ENCODE results near the gene PP2D1.
A peak's percentile ranks its signal among the peaks of the same experiment; 100 is the strongest.

Gene PP2D1

GRCh38 chr3:19947549-19948225 lies 64.4 kb downstream of the PP2D1 start:
- Histone ChIP-seq H3K4me1 (ENCODE audit: insufficient read depth, insufficient read length) (no peaks in the 10 kb centered on the region), H3K27me3 (ENCODE audit: insufficient read depth, insufficient read length) (no peaks in the 10 kb centered on the region), H3K4me3 (ENCODE audit: insufficient read length, low read depth) (peak overlapping the region; percentile 95), H3K9me3 (ENCODE audit: insufficient read depth, low read length) (0 out of 2 replicates have a peak, but pooled peaks cover 3% of the 10 kb centered on the region), H3K36me3 (ENCODE audit: insufficient read depth, insufficient read length, low read length) (peaks cover 28% of the 10 kb centered on the region), H3K9ac (ENCODE audit: insufficient read length, low read depth) (peak overlapping the region; percentile 94)
- DNase-seq (ENCODE audit: low read depth, low spot score): peak; percentile 23
- TF ChIP-seq YY1 (IDR thresholded peaks at IDR 0.05; ENCODE audit: insufficient read depth, insufficient read length): peak; percentile 63
- TF ChIP-seq ZNF274 (IDR thresholded peaks at IDR 0.05; ENCODE audit: low read depth, low read length): no peak

GRCh38 chr3:19946832-19947548 lies 65.1 kb downstream of the PP2D1 start, which contains the start of gene RAB5A:
TSS of gene RAB5A (plus strand) at chr3:19947097. CDS start at chr3:19950899, 3,802 bp downstream.
- Histone ChIP-seq H3K4me3 (ENCODE audit: insufficient read length, low read depth) (peak within 1 kb of the TSS; percentile 95), H3K9ac (ENCODE audit: insufficient read length, low read depth) (peak within 1 kb of the TSS; percentile 94), H3K27me3 (ENCODE audit: insufficient read depth, insufficient read length) (no peaks in the 10 kb centered on the region), H3K9me3 (ENCODE audit: insufficient read depth, low read length) (0 out of 2 replicates have a peak, but pooled peaks cover 4% of the 10 kb centered on the region), H3K36me3 (ENCODE audit: insufficient read depth, insufficient read length, low read length) (peaks cover 21% of the 10 kb centered on the region), H3K4me1 (ENCODE audit: insufficient read depth, insufficient read length) (no peaks in the 10 kb centered on the region)
- peak; percentile 98 for DNase-seq (ENCODE audit: low read depth, low spot score)
- TF ChIP-seq YY1 (IDR thresholded peaks at IDR 0.05; ENCODE audit: insufficient read depth, insufficient read length) (peak; percentile 58), SUZ12 (IDR thresholded peaks at IDR 0.05; ENCODE audit: extremely low read depth, insufficient read depth, insufficient read length) (no peak)

GRCh38 chr3:19945969-19946831 lies 65.9 kb downstream of the PP2D1 start:
- Histone ChIP-seq H3K9ac (ENCODE audit: insufficient read length, low read depth) (peak overlapping the region; percentile 80), H3K4me1 (ENCODE audit: insufficient read depth, insufficient read length) (no peaks in the 10 kb centered on the region), H3K4me3 (ENCODE audit: insufficient read length, low read depth) (peak overlapping the region; percentile 73), H3K27me3 (ENCODE audit: insufficient read depth, insufficient read length) (no peaks in the 10 kb centered on the region), H3K36me3 (ENCODE audit: insufficient read depth, insufficient read length, low read length) (peaks cover 13% of the 10 kb centered on the region), H3K9me3 (ENCODE audit: insufficient read depth, low read length) (0 out of 2 replicates have a peak, but pooled peaks cover 4% of the 10 kb centered on the region)
- DNase-seq (ENCODE audit: low read depth, low spot score): no peak
- TF ChIP-seq ZNF274 (IDR thresholded peaks at IDR 0.05; ENCODE audit: low read depth, low read length) (no peak), SUZ12 (IDR thresholded peaks at IDR 0.05; ENCODE audit: extremely low read depth, insufficient read depth, insufficient read length) (no peak), YY1 (IDR thresholded peaks at IDR 0.05; ENCODE audit: insufficient read depth, insufficient read length) (no peak)

GRCh38 chr3:19945534-19945933 lies 66.5 kb downstream of the PP2D1 start:
- Histone ChIP-seq H3K9ac (ENCODE audit: insufficient read length, low read depth) (no peak overlapping the region), H3K4me3 (ENCODE audit: insufficient read length, low read depth) (no peak overlapping the region), H3K27me3 (ENCODE audit: insufficient read depth, insufficient read length) (no peaks in the 10 kb centered on the region), H3K36me3 (ENCODE audit: insufficient read depth, insufficient read length, low read length) (peaks cover 9% of the 10 kb centered on the region), H3K4me1 (ENCODE audit: insufficient read depth, insufficient read length) (no peaks in the 10 kb centered on the region), H3K9me3 (ENCODE audit: insufficient read depth, low read length) (0 out of 2 replicates have a peak, but pooled peaks cover 4% of the 10 kb centered on the region)
- DNase-seq (ENCODE audit: low read depth, low spot score): no peak
- TF ChIP-seq SUZ12 (IDR thresholded peaks at IDR 0.05; ENCODE audit: extremely low read depth, insufficient read depth, insufficient read length) (no peak), YY1 (IDR thresholded peaks at IDR 0.05; ENCODE audit: insufficient read depth, insufficient read length) (no peak), ZNF274 (IDR thresholded peaks at IDR 0.05; ENCODE audit: low read depth, low read length) (no peak)

- Histone ChIP-seq H3K9ac (ENCODE audit: insufficient read length, low read depth) (no peak overlapping the region), H3K4me1 (ENCODE audit: insufficient read depth, insufficient read length) (no peaks in the 10 kb centered on the region), H3K36me3 (ENCODE audit: insufficient read depth, insufficient read length, low read length) (no peaks in the 10 kb centered on the region), H3K9me3 (ENCODE audit: insufficient read depth, low read length) (0 out of 2 replicates have a peak, but pooled peaks cover 4% of the 10 kb centered on the region), H3K27me3 (ENCODE audit: insufficient read depth, insufficient read length) (no peaks in the 10 kb centered on the region), H3K4me3 (ENCODE audit: insufficient read length, low read depth) (no peak overlapping the region)
- no peak for DNase-seq (ENCODE audit: low read depth, low spot score)
- TF ChIP-seq ZNF274 (IDR thresholded peaks at IDR 0.05; ENCODE audit: low read depth, low read length): no peak
- TF ChIP-seq SUZ12 (IDR thresholded peaks at IDR 0.05; ENCODE audit: extremely low read depth, insufficient read depth, insufficient read length): no peak
- no peak for TF ChIP-seq YY1 (IDR thresholded peaks at IDR 0.05; ENCODE audit: insufficient read depth, insufficient read length)
These were observed 71.4 kb downstream of the PP2D1 start for GRCh38 chr3:19940643-19941042.

GRCh38 chr3:19938295-19938627 lies 73.8 kb downstream of the PP2D1 start:
- Histone ChIP-seq H3K9ac (ENCODE audit: insufficient read length, low read depth) (no peak overlapping the region), H3K27me3 (ENCODE audit: insufficient read depth, insufficient read length) (no peaks in the 10 kb centered on the region), H3K4me1 (ENCODE audit: insufficient read depth, insufficient read length) (no peaks in the 10 kb centered on the region), H3K36me3 (ENCODE audit: insufficient read depth, insufficient read length, low read length) (no peaks in the 10 kb centered on the region), H3K9me3 (ENCODE audit: insufficient read depth, low read length) (0 out of 2 replicates have a peak, but pooled peaks cover 4% of the 10 kb centered on the region), H3K4me3 (ENCODE audit: insufficient read length, low read depth) (no peak overlapping the region)
- no peak for TF ChIP-seq YY1 (IDR thresholded peaks at IDR 0.05; ENCODE audit: insufficient read depth, insufficient read length)
- TF ChIP-seq SUZ12 (IDR thresholded peaks at IDR 0.05; ENCODE audit: extremely low read depth, insufficient read depth, insufficient read length): no peak
- no peak for TF ChIP-seq ZNF274 (IDR thresholded peaks at IDR 0.05; ENCODE audit: low read depth, low read length)
- no peak for DNase-seq (ENCODE audit: low read depth, low spot score)

Measured in NT2/D1 (cell line).